RWPE1 (cell line): ENCODE results near the gene DOK6.

Source experiments
- CTCF ChIA-PET: fragments of 350-600 bp; sonication (Branson Sonifier 250); formaldehyde crosslinking; extraction: SDS; loops from one replicate; lab custom pipeline; 2021; lab: Yijun Ruan, JAX
- POLR2A ChIA-PET: fragments of 400-600 bp; formaldehyde crosslinking; extraction: SDS; loops from one replicate; lab custom pipeline; 2020; ENCODE audit warnings: antibody characterized with exemption; ENCODE audit not compliant: low non-redundant PET; lab: Yijun Ruan, JAX
- DNase-seq: peaks from one replicate; pipeline ENCODE4 v3.0.0; 2012; ENCODE audit warnings: low spot score
- H3K27ac ChIP-seq: fragments of 450-650 bp; 2 replicates; pipeline ENCODE4 v1.5.1; 2017
- CTCF ChIP-seq: fragments of 450-650 bp; conservative IDR thresholded peaks from 2 replicates; pipeline ENCODE4 v1.5.1; 2017; ENCODE audit warnings: low read depth, mild to moderate bottlenecking

DOK6 gene

GRCh38 chr18:69730664-69731063 lies 330.0 kb downstream of the DOK6 start:
- no peak for DNase-seq
- ChIA-PET POLR2A (no interaction called here), CTCF (no interaction called here)
- H3K27ac ChIP-seq: no peak overlapping the region
- no peak for TF ChIP-seq CTCF

DNA sequence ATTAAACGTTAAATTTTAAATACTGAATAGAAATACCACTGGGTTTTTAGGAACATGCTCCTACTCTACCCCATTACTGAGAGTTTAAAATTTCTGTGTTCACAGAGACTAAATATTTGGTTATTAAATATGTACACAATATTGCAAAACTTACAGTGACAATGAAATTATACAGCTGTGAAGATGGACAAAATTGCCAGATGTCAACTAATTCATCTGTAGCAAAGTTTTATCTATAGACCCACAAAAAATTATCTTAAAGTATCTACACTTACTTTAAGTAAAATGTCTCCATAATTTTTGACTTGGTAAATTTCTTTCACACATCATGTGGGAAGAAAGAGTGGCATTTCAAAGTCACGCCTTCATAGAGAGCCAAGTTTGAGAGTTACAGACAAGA lies 333.8 kb downstream of the DOK6 start:
- no peak overlapping the region for H3K27ac ChIP-seq
- ChIA-PET CTCF (no interaction called here), POLR2A (no interaction called here)
- DNase-seq: no peak
- no peak for TF ChIP-seq CTCF

DNA sequence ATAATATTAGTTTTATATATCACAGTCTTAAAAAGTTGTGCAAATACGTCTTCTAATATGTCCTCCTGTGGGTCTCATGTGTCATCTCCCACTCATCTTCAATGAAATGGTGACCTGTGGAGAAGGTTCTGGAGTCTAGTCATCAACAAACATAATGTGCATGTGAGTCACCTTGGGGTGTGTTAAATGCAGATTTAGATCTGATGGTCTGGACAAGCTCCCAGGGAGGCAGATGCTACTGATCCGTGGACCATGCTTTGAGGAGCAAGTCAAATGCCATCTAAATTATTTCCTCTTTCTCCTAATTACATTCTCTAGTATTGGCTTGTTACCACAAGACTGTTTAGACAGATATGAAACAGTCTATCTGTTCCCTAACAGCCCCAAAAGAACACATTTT lies 336.0 kb downstream of the DOK6 start:
- H3K27ac ChIP-seq: no peak overlapping the region
- CTCF ChIA-PET: no interaction called here
- DNase-seq: no peak
- POLR2A ChIA-PET: no interaction called here
- TF ChIP-seq CTCF: no peak

DNA sequence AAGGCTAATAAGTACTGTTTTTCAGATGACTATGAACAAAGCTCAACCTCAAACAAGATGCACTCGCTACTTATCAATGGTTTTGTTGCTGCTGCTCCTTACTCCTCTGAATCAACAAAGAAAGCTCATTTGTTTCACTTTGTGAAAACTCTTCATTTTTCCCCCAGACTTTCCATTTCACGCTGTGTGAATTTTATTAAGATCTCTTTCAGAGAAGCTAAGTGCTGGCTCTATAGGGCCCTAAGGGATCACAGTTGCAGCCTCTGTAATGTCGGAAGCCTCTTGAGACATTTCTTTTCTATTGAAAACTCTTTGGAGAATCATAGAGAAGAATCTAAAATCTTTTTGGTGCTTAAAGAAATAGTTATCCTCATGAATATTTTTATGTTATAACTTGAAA lies 337.2 kb downstream of the DOK6 start:
- H3K27ac ChIP-seq: no peak overlapping the region
- ChIA-PET CTCF (no interaction called here), POLR2A (no interaction called here)
- DNase-seq: no peak
- TF ChIP-seq CTCF: no peak

- CTCF ChIA-PET: interaction anchor here (0.7 kb wide), 1 partner anchor 12 kb away, joined by 3 read pairs; no protein-coding TSS in a partner anchor
- H3K27ac ChIP-seq: no peak overlapping the region
- no peak for DNase-seq
- TF ChIP-seq CTCF: no peak
- POLR2A ChIA-PET: no interaction called here
Measured at GRCh38 chr18:69747388-69747787, 346.7 kb downstream of the DOK6 start.

- DNase-seq: no peak
- POLR2A ChIA-PET: no interaction called here
- H3K27ac ChIP-seq: no peak overlapping the region
- TF ChIP-seq CTCF: no peak
- CTCF ChIA-PET: no interaction called here
Measured at GRCh38 chr18:69752737-69753380, 352.2 kb downstream of the DOK6 start.
